K562 (cell line): ENCODE results near the gene CXCR6. TPM values are rescaled to one million over a fixed set of nuclear protein-coding genes. Genes with fewer than 3 reads are reported as not detected.

Source experiments
- CBFB ChIP-seq: sonication (generic); formaldehyde crosslinking; IDR thresholded peaks from 2 replicates; pipeline ENCODE4 v1.4.0; 2020; ENCODE audit warnings: mild to moderate bottlenecking, missing genetic modification reagents
- CC2D1A ChIP-seq: fragments of 450-650 bp; IDR thresholded peaks from 2 replicates; pipeline ENCODE4 v1.6.1; 2017; ENCODE audit warnings: mild to moderate bottlenecking
- DDX20 ChIP-seq: fragments of 450-650 bp; IDR thresholded peaks from 2 replicates; pipeline ENCODE4 v1.6.1; 2016; ENCODE audit warnings: missing genetic modification characterization, low read depth, mild to moderate bottlenecking, missing compliant biosample characterization, moderate library complexity
- ETV1 ChIP-seq: fragments of 450-650 bp; conservative IDR thresholded peaks from 2 replicates; pipeline ENCODE4 v1.6.1; 2016; ENCODE audit warnings: missing genetic modification characterization, control low read depth, low read depth, missing compliant biosample characterization
- EZH2 ChIP-seq: IDR thresholded peaks from 2 replicates; pipeline ENCODE4 v1.6.1; 2012; ENCODE audit warnings: low read depth, mild to moderate bottlenecking, inconsistent platforms, low read length, borderline replicate concordance
- FIP1L1 ChIP-seq: fragments of 200-400 bp; formaldehyde crosslinking; IDR thresholded peaks from 2 replicates; pipeline ENCODE4 v1.6.1; 2018; ENCODE audit warnings: mild to moderate bottlenecking, low read depth, low read length; ENCODE audit not compliant: poor library complexity, severe bottlenecking
- IRF2 ChIP-seq: sonication (generic); formaldehyde crosslinking; IDR thresholded peaks from 2 replicates; pipeline ENCODE4 v1.8.1; 2022; ENCODE audit warnings: mild to moderate bottlenecking, missing genetic modification reagents
- MTA1 ChIP-seq: fragments of 450-650 bp; IDR thresholded peaks from 2 replicates; pipeline ENCODE4 v1.6.1; 2017; ENCODE audit warnings: borderline replicate concordance
- NCOA6 ChIP-seq: fragments of 450-650 bp; IDR thresholded peaks from 2 replicates; pipeline ENCODE4 v1.6.1; 2017; ENCODE audit warnings: mild to moderate bottlenecking
- PHF21A ChIP-seq: fragments of 450-650 bp; IDR thresholded peaks from 2 replicates; pipeline ENCODE4 v1.6.1; 2017; ENCODE audit warnings: low read depth, borderline replicate concordance
- RHOXF2B ChIP-seq: fragments of 250-450 bp; sonication (Bioruptor Pico); conservative IDR thresholded peaks from 2 replicates; pipeline ENCODE4 v1.5.1; 2021
- TCFL5 ChIP-seq: fragments of 250-450 bp; sonication (Bioruptor Pico); conservative IDR thresholded peaks from 2 replicates; pipeline ENCODE4 v1.6.1; 2021; ENCODE audit warnings: mild to moderate bottlenecking, moderate library complexity, matching md5 sums
- TGIF2 ChIP-seq: sonication (generic); formaldehyde crosslinking; IDR thresholded peaks from 2 replicates; pipeline ENCODE4 v1.8.1; 2022; ENCODE audit warnings: mild to moderate bottlenecking, missing genetic modification reagents, moderate library complexity
- ZBTB1 ChIP-seq: sonication (generic); formaldehyde crosslinking; IDR thresholded peaks from 2 replicates; pipeline ENCODE4 v1.8.1; 2023; ENCODE audit warnings: missing genetic modification reagents, low read depth, mild to moderate bottlenecking, borderline replicate concordance
- ZBTB17 ChIP-seq: fragments of 450-650 bp; formaldehyde crosslinking; IDR thresholded peaks from 2 replicates; pipeline ENCODE4 v1.4.0; 2020; ENCODE audit warnings: mild to moderate bottlenecking
- ZKSCAN3 ChIP-seq: fragments of 250-450 bp; sonication (Bioruptor Pico); IDR thresholded peaks from 2 replicates; pipeline ENCODE4 v1.4.0; 2020
- ZNF175 ChIP-seq: fragments of 200-800 bp; sonication (Bioruptor generic); IDR thresholded peaks from 2 replicates; pipeline ENCODE4 v1.6.1; 2016; ENCODE audit warnings: low read depth, mild to moderate bottlenecking, missing genetic modification characterization, missing compliant biosample characterization
- ZNF184 ChIP-seq: sonication (generic); formaldehyde crosslinking; IDR thresholded peaks from 2 replicates; pipeline ENCODE4 v1.5.0; 2020; ENCODE audit warnings: missing genetic modification reagents
- ZNF316 ChIP-seq: fragments of 450-650 bp; IDR thresholded peaks from 2 replicates; pipeline ENCODE4 v1.6.1; 2016
- ZNF408 ChIP-seq: fragments of 250-450 bp; sonication (Bioruptor Pico); IDR thresholded peaks from 2 replicates; pipeline ENCODE4 v1.4.0; 2020; ENCODE audit warnings: low read depth, mild to moderate bottlenecking, moderate library complexity
- ZNF445 ChIP-seq: fragments of 250-450 bp; sonication (Bioruptor Pico); IDR thresholded peaks from 2 replicates; pipeline ENCODE4 v1.4.0; 2020; ENCODE audit warnings: low read depth, mild to moderate bottlenecking, moderate library complexity
- ZNF551 ChIP-seq: fragments of 250-450 bp; sonication (Bioruptor Pico); IDR thresholded peaks from 2 replicates; pipeline ENCODE4 v1.5.0; 2021; ENCODE audit warnings: mild to moderate bottlenecking, moderate library complexity
- ZNF79 ChIP-seq: fragments of 250-450 bp; sonication (Bioruptor Pico); IDR thresholded peaks from 2 replicates; pipeline ENCODE4 v1.4.0; 2020; ENCODE audit warnings: low read depth, mild to moderate bottlenecking, moderate library complexity
- polyA plus RNA-seq, 8 experiments: library from polyadenylated mRNA; depleted of rRNA in 4 of 8; stranded (reverse) in 5 of 8; unstranded in 3 of 8; fragments of >200 nt; fragmentation: Nextera tagmentation in 2 of 8; fragmentation: Illumina TruSeq in 1 of 8; extraction: Ambion mirVana in 2 of 8; extraction: Trizol in 1 of 8; gene quantifications; 2 replicates each; pipeline versions ENCODE4 v1.2.1 to v1.2.3, GENCODE V29; 2011 to 2014; ENCODE audit warnings: inconsistent platforms in 1 of 8, missing spikeins in 1 of 8
- total RNA-seq, 7 experiments: library from RNA; depleted of rRNA in 6 of 7; stranded (reverse); fragments of >200 nt in 6 of 7; fragmentation: Illumina TruSeq in 2 of 7; extraction: Trizol in 2 of 7; gene quantifications; 2 replicates each; pipeline versions ENCODE4 v1.2.1 to v1.2.3, GENCODE V29; 2011 to 2021; ENCODE audit warnings: low replicate concordance in 1 of 7
- TF ChIP-seq, protein P1 (sequence below): sonication (generic); formaldehyde crosslinking; IDR thresholded peaks from 2 replicates; pipeline ENCODE4 v1.8.0; 2022; ENCODE audit warnings: mild to moderate bottlenecking, missing genetic modification reagents
- TF ChIP-seq, protein P2 (sequence below): fragments of 250-450 bp; sonication (Bioruptor Pico); IDR thresholded peaks from 2 replicates; pipeline ENCODE4 v1.9.0; 2021; ENCODE audit warnings: mild to moderate bottlenecking

Gene CXCR6
- total and polyA plus RNA-seq, 9 of the 15 experiments (the other 6 are each of a cell fraction or from before 2014, with no cell fraction given), result 0.28 TPM; not detected in 8

DNA sequence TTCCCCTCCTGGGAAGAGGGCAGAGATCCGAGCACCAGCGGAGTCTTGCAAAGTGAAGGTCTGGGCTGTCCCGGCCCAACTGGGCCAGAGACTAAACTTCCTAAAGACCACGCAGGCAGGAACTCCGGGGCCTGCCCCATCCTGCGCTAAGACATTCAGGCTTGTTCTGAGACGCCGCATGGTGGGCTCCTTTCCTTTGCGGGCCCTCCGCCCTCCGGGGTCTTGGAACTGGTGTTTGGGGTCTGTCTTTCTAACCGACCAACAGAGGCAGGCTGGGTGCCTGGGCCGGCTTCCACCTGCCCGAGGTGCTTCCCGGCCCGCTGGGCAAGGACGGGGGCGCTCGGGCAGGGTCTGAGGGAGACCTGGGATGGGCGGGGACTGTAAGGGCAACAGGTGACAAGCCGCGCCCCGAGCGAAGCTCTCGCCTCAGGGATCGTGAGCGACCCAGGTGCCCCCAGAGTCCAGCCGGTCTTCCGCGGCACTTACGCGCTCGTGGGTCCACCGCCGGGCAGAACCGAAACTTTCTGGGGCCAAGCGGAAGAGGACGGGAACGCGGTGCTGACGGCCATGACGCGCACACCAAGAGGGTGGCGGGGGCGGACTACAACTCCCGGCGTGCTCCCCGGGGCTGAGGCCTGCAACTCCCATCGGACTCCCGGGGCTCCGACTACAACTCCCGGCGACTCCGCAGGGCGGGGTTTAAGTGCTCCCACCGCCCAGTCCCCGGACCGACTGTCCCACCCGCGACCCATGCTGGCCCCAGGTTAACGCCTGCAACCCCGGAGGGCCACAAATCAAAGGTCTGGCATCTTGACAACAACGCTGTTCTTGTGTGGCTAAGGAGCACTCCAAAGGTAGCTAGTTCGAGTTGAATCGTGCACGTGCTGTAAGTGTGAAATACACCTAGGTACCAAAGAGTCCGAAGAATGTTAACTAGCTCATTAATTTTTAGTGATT, 52.2 kb downstream of the CXCR6 start, which contains the start of gene FYCO1 (continued):
- TF ChIP-seq ZNF184 (CRISPR knock-in tag) (no peak), ZNF551 (CRISPR knock-in tag) (no peak), EZH2 (no peak), CBFB (0 out of 2 replicates have a peak, but pooled peaks have one; percentile 29), NCOA6 (no peak), CC2D1A (no peak), DDX20 (tag) (no peak), TCFL5 (CRISPR knock-in tag) (no peak), TGIF2 (CRISPR knock-in tag) (no peak), ZBTB1 (CRISPR knock-in tag) (0 out of 2 replicates have a peak, but pooled peaks have one; percentile 69), ZNF408 (CRISPR knock-in tag) (no peak), ZKSCAN3 (CRISPR knock-in tag) (no peak), ZNF445 (CRISPR knock-in tag) (0 out of 2 replicates have a peak, but pooled peaks have one; percentile 14), MTA1 (peak; percentile 56; the same call in 1 of the 2 replicates), ZNF175 (peak; percentile 74; the same call in 1 of the 2 replicates), ZNF79 (CRISPR knock-in tag) (no peak), FIP1L1 (peak; percentile 30), ZBTB17 (peak; percentile 81), ETV1 (tag) (peak; percentile 18; the same call in 1 of the 2 replicates), RHOXF2B (no peak), ZNF316 (no peak), PHF21A (no peak), IRF2 (no peak)
- TF ChIP-seq, protein P1, sequence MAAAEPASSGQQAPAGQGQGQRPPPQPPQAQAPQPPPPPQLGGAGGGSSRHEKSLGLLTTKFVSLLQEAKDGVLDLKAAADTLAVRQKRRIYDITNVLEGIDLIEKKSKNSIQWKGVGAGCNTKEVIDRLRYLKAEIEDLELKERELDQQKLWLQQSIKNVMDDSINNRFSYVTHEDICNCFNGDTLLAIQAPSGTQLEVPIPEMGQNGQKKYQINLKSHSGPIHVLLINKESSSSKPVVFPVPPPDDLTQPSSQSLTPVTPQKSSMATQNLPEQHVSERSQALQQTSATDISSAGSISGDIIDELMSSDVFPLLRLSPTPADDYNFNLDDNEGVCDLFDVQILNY (CRISPR knock-in tag), result 0 out of 2 replicates have a peak, but pooled peaks have one; percentile 18
- TF ChIP-seq, protein P2, sequence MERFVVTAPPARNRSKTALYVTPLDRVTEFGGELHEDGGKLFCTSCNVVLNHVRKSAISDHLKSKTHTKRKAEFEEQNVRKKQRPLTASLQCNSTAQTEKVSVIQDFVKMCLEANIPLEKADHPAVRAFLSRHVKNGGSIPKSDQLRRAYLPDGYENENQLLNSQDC (CRISPR knock-in tag), result no peak
